Activated naive CD4-positive, alpha-beta T cell treated with anti-CD3 and anti-CD28 coated beads for 36 hours (primary cell): ENCODE data around the gene TMCO6. TPM values are rescaled to one million over a fixed set of nuclear protein-coding genes. Genes with fewer than 3 reads are reported as not detected.
A peak's percentile ranks its signal among the peaks of the same experiment; 100 is the strongest.
"Not testable (repeated sequence)": the region's sequence is repeated elsewhere in the genome, so short reads cannot be mapped to it uniquely, and the experiment has no call there.

Experiments used
- CTCF ChIA-PET: fragments of 350-600 bp; sonication (Branson Sonifier 250); formaldehyde crosslinking; loops from one replicate; lab custom pipeline; 2021; ENCODE audit warnings: antibody characterized with exemption; lab: Charles Lee
- DNase-seq: peaks from one replicate; pipeline ENCODE4 v3.0.0-alpha.2; 2020
- H3K27ac Mint-ChIP-seq: one replicate; pipeline ENCODE4 v1.8.0; 2021; ENCODE audit warnings: mild to moderate bottlenecking, mixed read lengths
- H3K27me3 Mint-ChIP-seq: one replicate; pipeline ENCODE4 v1.8.0; 2021; ENCODE audit warnings: low read depth, mixed read lengths
- H3K36me3 Mint-ChIP-seq: one replicate; pipeline ENCODE4 v1.8.0; 2021; ENCODE audit warnings: low read depth, mixed read lengths
- H3K4me1 Mint-ChIP-seq: one replicate; pipeline ENCODE4 v1.8.0; 2021; ENCODE audit warnings: low read depth, mixed read lengths
- H3K4me3 Mint-ChIP-seq: one replicate; pipeline ENCODE4 v1.8.0; 2021; ENCODE audit warnings: mild to moderate bottlenecking, moderate library complexity, mixed read lengths
- H3K9me3 Mint-ChIP-seq: one replicate; pipeline ENCODE4 v1.8.0; 2021; ENCODE audit warnings: mixed read lengths
- intact Hi-C: fragments of 100-400 bp; cut with micrococcal nuclease; formaldehyde crosslinking; loops from one replicate; pipeline ENCODE4 v1.15.1; 2023
- total RNA-seq, 2 experiments: library from RNA; stranded (reverse); gene quantifications; one replicate each; pipeline ENCODE4 v1.2.3, GENCODE V29; 2021

TMCO6 gene
- 10 to 100 TPM; 29.0 to 29.5 TPM for total RNA-seq

DNA sequence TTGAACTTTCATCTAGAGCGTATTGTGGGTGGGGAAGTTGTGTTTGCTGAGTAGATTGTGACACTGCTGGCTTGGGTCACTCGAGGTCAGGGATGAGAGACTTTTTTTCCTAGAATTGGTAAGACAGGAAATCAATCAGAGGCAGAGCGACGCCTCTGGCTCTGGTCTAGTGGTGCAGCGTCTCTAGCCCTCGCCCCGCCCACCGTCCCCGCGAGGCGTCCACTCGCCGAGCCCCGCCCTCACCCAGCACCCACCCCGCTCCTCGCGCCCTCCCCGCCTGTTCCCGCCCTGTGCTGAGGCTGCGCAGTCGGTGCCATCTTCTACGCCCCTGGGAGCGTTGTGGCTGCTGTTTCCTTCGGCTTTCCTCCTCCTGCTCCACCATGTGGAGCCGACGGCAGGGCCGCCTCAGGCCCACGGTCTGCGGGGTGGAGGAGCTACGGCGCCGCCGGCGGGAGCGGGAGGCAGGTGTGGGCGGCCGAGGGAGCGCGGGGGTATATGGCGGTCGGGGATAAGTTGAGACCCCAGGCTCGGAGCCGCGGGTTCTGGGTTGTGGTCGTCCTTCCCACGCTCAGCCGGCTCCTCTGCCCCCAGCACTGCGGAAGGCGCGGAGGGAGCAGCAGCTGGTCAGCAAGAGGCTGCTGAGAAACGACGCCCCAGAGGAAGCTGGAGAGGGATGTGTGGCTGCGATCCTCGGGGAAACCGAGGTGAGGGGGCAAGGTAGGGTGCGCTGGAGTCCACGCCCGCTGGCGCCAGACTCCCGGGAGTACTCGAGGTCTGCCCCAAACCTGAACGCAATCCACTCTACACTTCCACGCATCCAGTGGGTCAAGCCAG is at the start of gene TMCO6:
TSS of gene TMCO6 (plus strand) at position 304 of the 834 bp plus-strand sequence. CDS start at position 381, 77 bp downstream.
- CTCF ChIA-PET, result interaction anchor here (0.6 to 1.7 kb wide), 7 partner anchors 8 to 276 kb away, joined by 3 to 5 read pairs (median 4); partner anchors contain the start of genes EIF4EBP3, IK and NDUFA2
- peak; percentile 99 for DNase-seq
- Mint-ChIP-seq H3K4me3 (peak within 1 kb of the TSS; percentile 82), H3K27me3 (no peaks in the 10 kb centered on the region), H3K9me3 (no peaks in the 10 kb centered on the region), H3K36me3 (peaks cover 19% of the 10 kb centered on the region), H3K4me1 (peaks cover 41% of the 10 kb centered on the region), H3K27ac (peak within 1 kb of the TSS; percentile 92)
- intact Hi-C loops, result loop anchor here (1.0 to 5.0 kb wide), 11 partner anchors 8 to 532 kb away; partner anchors contain the start of genes ANKHD1, APBB3, EIF4EBP3 and HARS1

DNA sequence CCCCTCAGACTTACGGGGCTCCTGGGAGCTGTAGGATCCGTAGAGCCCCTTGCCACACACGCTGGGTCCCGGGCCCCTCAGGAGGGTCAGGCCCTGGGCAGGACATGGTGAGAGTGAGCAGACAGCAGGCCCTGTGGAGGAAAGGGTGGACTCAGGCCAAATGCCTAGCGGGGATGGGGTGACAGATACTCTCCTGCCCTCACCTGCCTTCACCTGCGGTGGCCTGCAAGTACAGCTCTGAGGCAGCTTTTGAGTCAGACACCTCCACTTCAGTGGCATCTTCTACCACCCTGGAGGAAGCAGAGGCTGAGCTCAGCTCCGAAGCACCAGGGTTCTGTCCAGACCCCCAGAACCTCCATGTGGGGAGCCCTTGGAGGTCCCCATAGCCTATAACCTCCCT is 48.4 kb upstream of the TMCO6 start:
- Mint-ChIP-seq H3K4me1 (no peaks in the 10 kb centered on the region), H3K4me3 (no peak overlapping the region), H3K27me3 (peaks cover 2% of the 10 kb centered on the region), H3K27ac (no peak overlapping the region), H3K36me3 (no peaks in the 10 kb centered on the region), H3K9me3 (no peaks in the 10 kb centered on the region)
- CTCF ChIA-PET, result no interaction called here
- intact Hi-C loops, result no loop called here
- no peak for DNase-seq

DNA sequence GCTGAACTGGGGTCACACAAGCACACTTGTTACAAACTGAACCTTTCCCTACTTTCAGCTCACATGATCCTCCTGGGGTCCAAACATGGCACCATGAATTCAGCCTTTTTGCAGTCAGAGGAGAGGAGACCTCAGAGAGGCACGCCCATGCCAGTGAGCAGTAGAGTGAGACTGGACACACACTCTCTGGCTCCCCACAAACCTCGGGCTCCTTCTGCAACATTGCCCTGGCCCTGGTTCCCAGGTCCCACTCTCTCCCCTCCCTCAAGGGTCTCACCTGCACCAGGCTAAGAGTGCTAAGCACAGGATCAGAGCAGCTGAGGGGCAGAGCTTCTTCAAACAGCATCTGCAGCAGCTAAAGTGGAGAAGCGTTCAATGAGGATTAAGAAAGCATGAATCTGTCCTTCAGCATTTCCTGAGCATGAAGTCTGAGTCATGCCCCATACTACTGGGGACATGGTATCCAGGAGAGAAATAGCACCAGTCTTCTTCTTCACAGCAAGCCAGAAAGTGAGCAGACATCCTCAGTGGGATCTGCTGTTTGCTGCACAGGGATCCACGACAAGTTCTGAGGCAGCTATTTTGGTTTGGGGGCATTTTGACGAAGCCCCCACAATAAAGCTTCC is 47.4 kb upstream of the TMCO6 start:
- Mint-ChIP-seq H3K27ac (no peak overlapping the region), H3K9me3 (no peaks in the 10 kb centered on the region), H3K4me3 (no peak overlapping the region)

DNA sequence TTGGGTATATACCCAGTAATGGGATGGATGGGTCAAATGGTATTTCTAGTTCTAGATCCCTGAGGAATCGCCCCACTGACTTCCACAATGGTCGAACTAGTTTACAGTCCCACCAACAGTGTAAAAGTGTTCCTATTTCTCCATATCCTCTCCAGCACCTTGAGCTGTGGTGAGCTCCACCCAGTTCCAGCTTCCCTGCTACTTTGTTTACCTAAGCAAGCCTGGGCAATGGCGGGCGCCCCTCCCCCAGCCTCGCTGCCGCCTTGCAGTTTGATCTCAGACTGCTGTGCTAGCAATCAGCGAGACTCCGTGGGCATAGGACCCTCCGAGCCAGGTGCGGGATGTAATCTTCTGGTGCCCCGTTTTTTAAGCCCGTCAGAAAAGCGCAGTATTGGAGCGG is 46.2 kb upstream of the TMCO6 start:
- H3K27ac Mint-ChIP-seq, DNase-seq, intact Hi-C loops, H3K4me1 Mint-ChIP-seq, H3K36me3 Mint-ChIP-seq, H3K9me3 Mint-ChIP-seq, H3K27me3 Mint-ChIP-seq: not testable (repeated sequence)
- CTCF ChIA-PET, result interaction anchor here (0.6 kb wide), 1 partner anchor 9 kb away, joined by 3 read pairs; no protein-coding TSS in a partner anchor
- peak overlapping the region; percentile 12 for H3K4me3 Mint-ChIP-seq

More for the DNA sequence above, 47.4 kb upstream of the TMCO6 start:
- no peaks in the 10 kb centered on the region for H3K36me3 Mint-ChIP-seq
- peaks cover 2% of the 10 kb centered on the region for H3K27me3 Mint-ChIP-seq
- H3K4me1 Mint-ChIP-seq, result no peaks in the 10 kb centered on the region
- intact Hi-C loops, result no loop called here
- DNase-seq, result no peak
- CTCF ChIA-PET, result interaction anchor here (0.7 kb wide), 1 partner anchor 240 kb away, joined by 3 read pairs; no protein-coding TSS in a partner anchor

DNA sequence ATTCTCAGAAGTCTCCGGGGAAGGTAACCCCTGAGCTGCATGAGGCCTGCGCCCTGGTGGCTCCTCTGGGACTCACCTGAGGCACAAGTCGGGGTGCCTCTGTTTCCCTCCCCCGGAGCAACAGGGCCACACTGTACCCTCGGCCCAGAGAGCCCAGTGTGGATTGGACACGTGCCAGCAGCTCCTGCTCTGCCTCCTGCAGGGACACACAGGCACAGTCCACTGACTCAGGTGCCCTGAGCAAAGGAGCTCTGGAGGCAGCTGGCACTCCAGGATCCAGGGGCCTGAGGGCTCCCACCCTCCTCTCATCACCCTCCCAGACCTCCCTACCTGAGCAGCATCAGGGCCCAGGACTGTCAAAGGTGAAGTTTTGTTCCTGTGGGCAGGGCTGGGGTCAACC is 45.1 kb upstream of the TMCO6 start:
- H3K4me1 Mint-ChIP-seq, result no peaks in the 10 kb centered on the region

DNA sequence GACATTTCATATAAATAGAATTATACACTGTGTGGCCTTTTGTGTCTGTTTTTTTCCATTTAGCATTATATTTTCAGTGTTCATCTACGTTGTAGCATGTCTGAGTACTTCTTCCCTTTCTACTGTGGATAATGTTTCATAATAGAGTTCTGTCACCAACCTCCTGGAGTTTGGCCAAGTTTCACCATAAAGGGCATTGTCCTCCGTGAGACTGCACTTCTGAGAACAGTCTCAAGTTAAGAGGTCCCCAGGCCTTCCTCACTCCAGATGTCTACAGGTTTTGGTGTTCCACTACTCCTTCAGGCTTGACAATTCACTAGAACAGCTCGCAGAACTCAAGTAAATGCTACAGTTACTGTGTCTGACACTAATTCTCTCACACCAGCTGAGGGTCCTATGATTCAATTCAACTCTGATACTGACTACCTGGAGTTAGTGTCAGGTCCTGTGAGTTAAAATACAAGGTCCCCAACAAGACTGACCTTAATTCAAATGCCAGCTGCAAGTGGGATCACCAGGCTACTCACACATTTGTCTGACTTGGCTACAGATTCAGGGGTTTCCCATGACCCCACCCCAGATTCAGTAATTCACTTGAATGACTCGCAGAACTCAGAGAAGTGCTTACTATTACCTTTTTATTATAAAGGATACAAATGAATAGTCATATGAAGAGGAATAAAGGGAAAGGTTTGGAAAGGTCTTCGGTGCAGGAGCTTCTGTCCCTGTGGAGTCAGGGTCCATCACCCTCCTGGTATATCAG is 43.5 kb upstream of the TMCO6 start:
- H3K27ac Mint-ChIP-seq, result no peak overlapping the region
- CTCF ChIA-PET, result no interaction called here
- no peaks in the 10 kb centered on the region for H3K4me1 Mint-ChIP-seq
- H3K27me3 Mint-ChIP-seq, result peaks cover 2% of the 10 kb centered on the region
- H3K36me3 Mint-ChIP-seq, result no peaks in the 10 kb centered on the region
- no peak for DNase-seq
- no peak overlapping the region for H3K4me3 Mint-ChIP-seq
- intact Hi-C loops, result no loop called here
- H3K9me3 Mint-ChIP-seq, result no peaks in the 10 kb centered on the region

More for the DNA sequence above, 45.1 kb upstream of the TMCO6 start:
- Mint-ChIP-seq H3K9me3 (no peaks in the 10 kb centered on the region), H3K27ac (no peak overlapping the region), H3K36me3 (no peaks in the 10 kb centered on the region), H3K27me3 (peaks cover 2% of the 10 kb centered on the region), H3K4me3 (no peak overlapping the region)
- DNase-seq, result no peak
- intact Hi-C loops, result no loop called here
- CTCF ChIA-PET, result no interaction called here

DNA sequence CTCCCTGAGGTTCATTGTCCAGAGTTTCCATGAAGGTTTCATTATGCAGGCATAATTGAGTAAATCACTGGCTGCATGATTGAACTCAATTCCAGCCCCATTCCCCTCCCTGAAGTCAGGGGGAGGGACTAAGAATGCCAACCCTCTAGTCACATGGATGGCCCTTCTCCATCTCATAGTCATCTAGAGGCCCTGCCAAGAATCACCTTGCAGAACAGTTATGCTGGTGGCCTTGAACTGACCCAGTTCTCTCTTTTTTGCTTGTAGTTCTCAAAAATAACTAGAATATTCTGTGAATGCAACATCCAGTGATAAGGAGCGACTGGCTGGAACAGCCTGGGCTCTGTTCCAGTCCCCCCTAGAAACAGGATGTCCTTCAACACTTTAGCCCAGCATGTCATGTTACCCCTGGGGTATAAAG is 42.9 kb upstream of the TMCO6 start:
- no peaks in the 10 kb centered on the region for H3K36me3 Mint-ChIP-seq
- intact Hi-C loops, result no loop called here
- no peak overlapping the region for H3K4me3 Mint-ChIP-seq

DNA sequence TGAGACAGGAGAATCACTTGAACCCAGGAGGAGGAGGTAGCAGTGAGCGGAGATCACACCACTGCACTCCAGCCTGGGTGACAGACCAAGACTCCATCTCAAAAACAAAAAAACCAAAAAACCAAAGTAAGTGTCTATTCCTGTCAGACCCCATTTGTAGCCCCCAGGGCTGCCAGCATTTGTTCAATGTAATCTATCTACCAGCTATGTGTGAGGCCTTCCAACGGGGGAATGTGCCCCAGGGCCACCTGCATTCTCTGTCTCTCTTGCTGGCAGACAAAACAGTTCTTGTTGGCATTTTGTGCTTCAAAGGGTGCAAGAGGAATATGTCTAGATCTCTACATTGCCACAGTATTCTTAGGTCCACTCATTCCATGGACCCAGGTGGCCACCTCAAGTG is 40.4 kb upstream of the TMCO6 start:
- H3K27me3 Mint-ChIP-seq, result peaks cover 2% of the 10 kb centered on the region
- no peak for DNase-seq
- no peaks in the 10 kb centered on the region for H3K9me3 Mint-ChIP-seq
- no peak overlapping the region for H3K27ac Mint-ChIP-seq
- intact Hi-C loops, result no loop called here
- H3K36me3 Mint-ChIP-seq, result no peaks in the 10 kb centered on the region
- no peaks in the 10 kb centered on the region for H3K4me1 Mint-ChIP-seq
- no peak overlapping the region for H3K4me3 Mint-ChIP-seq
- CTCF ChIA-PET, result interaction anchor here (1.4 kb wide), 1 partner anchor 36 kb away, joined by 3 read pairs; no protein-coding TSS in a partner anchor

More for the DNA sequence above, 42.9 kb upstream of the TMCO6 start:
- DNase-seq, result no peak
- Mint-ChIP-seq H3K9me3 (no peaks in the 10 kb centered on the region), H3K27ac (no peak overlapping the region), H3K4me1 (no peaks in the 10 kb centered on the region), H3K27me3 (peaks cover 2% of the 10 kb centered on the region)
- CTCF ChIA-PET, result no interaction called here

DNA sequence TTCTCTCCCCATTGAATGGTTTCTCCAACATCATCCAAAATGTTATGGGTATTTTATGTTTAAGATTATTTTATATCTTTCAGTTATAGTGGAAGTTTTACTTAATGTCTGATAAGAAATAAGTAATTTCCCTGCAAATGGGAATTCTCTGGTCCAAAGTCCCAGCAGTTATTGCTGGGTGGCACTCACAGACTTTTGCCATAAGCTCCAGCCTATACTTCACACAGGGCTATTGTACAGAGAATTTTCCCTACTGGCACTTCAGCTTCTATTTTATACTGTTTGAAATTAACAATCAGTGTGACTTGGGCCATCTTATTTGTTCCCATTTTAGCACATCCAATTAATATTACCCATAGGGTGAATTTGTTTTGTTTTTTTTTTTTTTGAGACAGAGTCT is 39.2 kb upstream of the TMCO6 start:
- CTCF ChIA-PET, result interaction anchor here (0.6 to 1.3 kb wide), 3 partner anchors 31 to 632 kb away, joined by 3 read pairs; no protein-coding TSS in a partner anchor
- no peak overlapping the region for H3K4me3 Mint-ChIP-seq
- H3K9me3 Mint-ChIP-seq, result no peaks in the 10 kb centered on the region
- no peaks in the 10 kb centered on the region for H3K4me1 Mint-ChIP-seq
- intact Hi-C loops, result no loop called here
- DNase-seq, result no peak
- H3K36me3 Mint-ChIP-seq, result no peaks in the 10 kb centered on the region
- no peak overlapping the region for H3K27ac Mint-ChIP-seq
- peaks cover 2% of the 10 kb centered on the region for H3K27me3 Mint-ChIP-seq

DNA sequence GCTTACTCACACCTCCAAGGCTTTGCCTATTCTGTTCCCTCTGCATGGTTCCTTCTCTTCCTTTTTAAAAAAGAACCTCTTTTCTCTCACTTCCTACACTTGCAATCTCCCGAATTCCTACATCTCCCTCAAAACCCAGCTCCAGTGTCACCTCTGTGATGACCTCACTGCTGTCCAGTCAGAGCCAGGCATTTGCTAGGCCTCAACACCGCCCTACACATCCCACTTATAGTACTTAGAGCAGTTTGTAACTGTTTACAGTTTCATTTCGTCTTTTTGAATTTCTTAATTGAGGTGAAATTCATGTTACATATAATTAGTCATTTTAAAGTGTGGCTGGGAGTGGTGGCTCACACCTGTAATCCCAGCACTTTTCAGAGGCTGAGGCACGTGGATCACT is 37.1 kb upstream of the TMCO6 start:
- Mint-ChIP-seq H3K27ac (no peak overlapping the region), H3K36me3 (no peaks in the 10 kb centered on the region), H3K4me3 (no peak overlapping the region), H3K4me1 (no peaks in the 10 kb centered on the region), H3K27me3 (no peaks in the 10 kb centered on the region), H3K9me3 (no peaks in the 10 kb centered on the region)
- CTCF ChIA-PET, result interaction anchor here (0.6 kb wide), 1 partner anchor 9 kb away, joined by 3 read pairs; no protein-coding TSS in a partner anchor
- intact Hi-C loops, result no loop called here
- DNase-seq, result no peak

DNA sequence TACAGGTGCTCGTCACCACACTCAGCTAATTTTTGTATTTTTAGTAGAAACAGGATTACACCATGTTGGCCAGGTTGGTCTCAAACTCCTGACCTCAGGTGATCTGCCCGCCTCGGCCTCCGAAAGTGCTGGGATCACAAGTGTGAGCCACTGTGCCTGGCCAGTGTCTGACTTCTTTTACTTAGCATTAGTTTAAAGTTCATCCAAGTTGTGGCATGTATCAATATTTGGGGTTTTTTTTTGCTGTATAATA is 35.9 kb upstream of the TMCO6 start:
- H3K27ac Mint-ChIP-seq, DNase-seq: not testable (repeated sequence)

DNA sequence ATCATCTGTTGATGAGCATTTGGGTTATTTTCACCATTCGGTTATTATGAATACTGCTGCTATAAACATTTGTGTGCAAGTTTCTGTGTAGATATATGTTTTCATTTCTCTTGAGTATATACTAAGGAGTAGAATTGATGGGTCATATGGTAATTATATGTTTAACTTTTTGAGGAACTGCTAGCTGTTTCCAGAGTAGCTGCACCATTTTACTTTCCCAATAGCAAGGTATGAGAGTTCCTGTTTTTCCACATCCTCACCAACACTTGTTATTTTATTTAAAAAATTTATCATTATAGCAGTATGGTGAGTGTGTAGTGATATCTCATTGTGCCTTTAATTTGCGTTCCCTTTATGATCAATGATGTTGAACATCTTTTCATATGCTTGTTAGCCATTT is 35.5 kb upstream of the TMCO6 start:
- Mint-ChIP-seq H3K36me3 (no peaks in the 10 kb centered on the region), H3K9me3 (no peaks in the 10 kb centered on the region), H3K27me3 (no peaks in the 10 kb centered on the region), H3K4me1 (no peaks in the 10 kb centered on the region), H3K27ac (no peak overlapping the region), H3K4me3 (no peak overlapping the region)
- DNase-seq, result no peak
- CTCF ChIA-PET, result no interaction called here
- intact Hi-C loops, result no loop called here

More for the DNA sequence above, 35.9 kb upstream of the TMCO6 start:
- H3K4me3 Mint-ChIP-seq, H3K36me3 Mint-ChIP-seq, H3K27me3 Mint-ChIP-seq, H3K9me3 Mint-ChIP-seq, CTCF ChIA-PET, H3K4me1 Mint-ChIP-seq, intact Hi-C loops: not testable (repeated sequence)
